NCI-H2227 treated with DMSO at 0.1 percent for 48 hours (cell line): ENCODE results near the gene RASA2.
"Not testable (repeated sequence)": the region's sequence is repeated elsewhere in the genome, so short reads cannot be mapped to it uniquely, and the experiment has no call there.

Source experiments
- DNase-seq: peaks from one replicate; lab custom pipeline; 2025; lab: John Stamatoyannopoulos, UW

Gene RASA2

GRCh38 chr3:141576744-141577052, 89.9 kb downstream of the RASA2 start:
- no peak for DNase-seq

- no peak for DNase-seq
Observed at GRCh38 chr3:141578202-141578973, 91.6 kb downstream of the RASA2 start.

- DNase-seq, result no peak
Observed at GRCh38 chr3:141594357-141594756, 107.5 kb downstream of the RASA2 start.

GRCh38 chr3:141597931-141598330, 111.1 kb downstream of the RASA2 start:
- DNase-seq, result no peak

- DNase-seq, result no peak
Observed at GRCh38 chr3:141600331-141600730, 113.5 kb downstream of the RASA2 start.

- no peak for DNase-seq
Observed at GRCh38 chr3:141602706-141603105, 115.9 kb downstream of the RASA2 start.

GRCh38 chr3:141603473-141604035, 116.7 kb downstream of the RASA2 start:
- DNase-seq, result no peak

GRCh38 chr3:141605883-141606282, 119.1 kb downstream of the RASA2 start:
- no peak for DNase-seq

GRCh38 chr3:141608438-141608837, 121.6 kb downstream of the RASA2 start:
- no peak for DNase-seq

GRCh38 chr3:141610939-141611338, 124.1 kb downstream of the RASA2 start:
- no peak for DNase-seq

- no peak for DNase-seq
Observed at GRCh38 chr3:141618103-141618910, 131.5 kb downstream of the RASA2 start.

GRCh38 chr3:141618938-141619337, 132.1 kb downstream of the RASA2 start:
- no peak for DNase-seq

- DNase-seq, result no peak
Observed at GRCh38 chr3:141619450-141619849, 132.6 kb downstream of the RASA2 start.

GRCh38 chr3:141623691-141624090, 136.9 kb downstream of the RASA2 start:
- no peak for DNase-seq

GRCh38 chr3:141625506-141625905, 138.7 kb downstream of the RASA2 start:
- no peak for DNase-seq

- not testable (repeated sequence) for DNase-seq
Observed at GRCh38 chr3:141628334-141628733, 141.5 kb downstream of the RASA2 start.

GRCh38 chr3:141628868-141629441, 142.1 kb downstream of the RASA2 start:
- DNase-seq, result not testable (repeated sequence)

GRCh38 chr3:141629976-141630375, 143.1 kb downstream of the RASA2 start:
- no peak for DNase-seq

GRCh38 chr3:141632779-141633374, 146.1 kb downstream of the RASA2 start:
- no peak for DNase-seq

- DNase-seq, result no peak
Observed at GRCh38 chr3:141642215-141642614, 155.4 kb downstream of the RASA2 start.

- DNase-seq, result no peak
Observed at GRCh38 chr3:141643391-141643790, 156.6 kb downstream of the RASA2 start.

- DNase-seq, result no peak
Observed at GRCh38 chr3:141643796-141644195, 157.0 kb downstream of the RASA2 start.
